ENCODE results near the gene HOXB8. TPM values are rescaled to one million over a fixed set of nuclear protein-coding genes. Genes with fewer than 3 reads are reported as not detected.

The HOXB8 gene
- total RNA-seq, 1 experiment from 2014 or later = 0.70 TPM

- intact Hi-C loops (cut with micrococcal nuclease; ENCODE audit: unreplicated experiment) = loop anchor here (1.0 kb wide), 1 partner anchor 26 kb away; no protein-coding TSS in a partner anchor
- peaks cover 13% of the 10 kb centered on the region; the same call in 1 of the 2 replicates for H3F3A ChIP-seq (ENCODE audit: insufficient read depth, low read depth)
- H3K27me3 ChIP-seq (ENCODE audit: insufficient read depth, low read depth) = no peaks in the 10 kb centered on the region
- no TSS peak for BruUV-seq (replicated peaks)
- no peaks in the 10 kb centered on the region; the same call in 1 of the 2 replicates for H3K36me3 ChIP-seq (ENCODE audit: low read depth)
- 0 out of 2 replicates have a peak, but pooled peaks cover 5% of the 10 kb centered on the region for H3K79me2 ChIP-seq (ENCODE audit: low read depth)
- no peak overlapping the region for H3K4me3 ChIP-seq
- H3K4me1 ChIP-seq (replicated peaks; ENCODE audit: insufficient read depth) = peaks cover 12% of the 10 kb centered on the region
- ChIA-PET CTCF (interaction anchor here (0.8 kb wide), 1 partner anchor 70 kb away, joined by 10 read pairs; no protein-coding TSS in a partner anchor), POLR2A (ENCODE audit: unreplicated experiment) (interaction anchor here (0.6 kb wide), 1 partner anchor 22 kb away, joined by 7 read pairs; no protein-coding TSS in a partner anchor)
- TF ChIP-seq CTCF (conservative IDR thresholded peaks at IDR 0.05) (no peak), EZH2 (IDR thresholded peaks at IDR 0.05; ENCODE audit: low read depth) (no peak)
- H4K20me1 ChIP-seq (ENCODE audit: insufficient read depth) = no peaks in the 10 kb centered on the region
- DNase-seq = no peak
- H3K4me2 ChIP-seq = no peak overlapping the region; the same call in 1 of the 2 replicates
- no peak overlapping the region for H2AFZ ChIP-seq
- peak overlapping the region; percentile 23; the same call in 1 of the 2 replicates for H3K27ac ChIP-seq
- no peaks in the 10 kb centered on the region for H3K9me2 ChIP-seq (ENCODE audit: insufficient read depth)
- H3K9me3 ChIP-seq (ENCODE audit: insufficient read depth, low read depth) = no peaks in the 10 kb centered on the region
These were observed 27.6 kb downstream of the HOXB8 start for GRCh38 chr17:48587276-48588073.

- no peak for DNase-seq
- H3K9me2 ChIP-seq (ENCODE audit: insufficient read depth) = no peaks in the 10 kb centered on the region
- no peak overlapping the region for H3K27ac ChIP-seq
- peak overlapping the region; percentile 98 for H3K4me2 ChIP-seq
- TF ChIP-seq EZH2 (IDR thresholded peaks at IDR 0.05; ENCODE audit: low read depth) (no peak), CTCF (conservative IDR thresholded peaks at IDR 0.05) (no peak)
- peaks cover 12% of the 10 kb centered on the region for H3K4me1 ChIP-seq (replicated peaks; ENCODE audit: insufficient read depth)
- BruUV-seq (replicated peaks) = no TSS peak
- ChIA-PET CTCF (interaction anchor here (0.8 kb wide), 1 partner anchor 69 kb away, joined by 10 read pairs; no protein-coding TSS in a partner anchor), POLR2A (ENCODE audit: unreplicated experiment) (interaction anchor here (0.6 kb wide), 1 partner anchor 23 kb away, joined by 7 read pairs; no protein-coding TSS in a partner anchor)
- H3K4me3 ChIP-seq = peak overlapping the region; percentile 67; the same call in 1 of the 2 replicates
- no peak overlapping the region for H2AFZ ChIP-seq
- peaks cover 13% of the 10 kb centered on the region; the same call in 1 of the 2 replicates for H3F3A ChIP-seq (ENCODE audit: insufficient read depth, low read depth)
- intact Hi-C loops (cut with micrococcal nuclease; ENCODE audit: unreplicated experiment) = loop anchor here (1.0 kb wide), 1 partner anchor 27 kb away; no protein-coding TSS in a partner anchor
- H3K79me2 ChIP-seq (ENCODE audit: low read depth) = 0 out of 2 replicates have a peak, but pooled peaks cover 5% of the 10 kb centered on the region
- H4K20me1 ChIP-seq (ENCODE audit: insufficient read depth) = no peaks in the 10 kb centered on the region
- H3K27me3 ChIP-seq (ENCODE audit: insufficient read depth, low read depth) = no peaks in the 10 kb centered on the region
- H3K9me3 ChIP-seq (ENCODE audit: insufficient read depth, low read depth) = no peaks in the 10 kb centered on the region
- H3K36me3 ChIP-seq (ENCODE audit: low read depth) = no peaks in the 10 kb centered on the region
These were observed 28.5 kb downstream of the HOXB8 start for GRCh38 chr17:48586355-48587258.
